OCI-LY3 (cell line): ENCODE data around the gene DEFB110.

Experiments
- EZH2phosphoT487 ChIP-seq: fragments of 200-600 bp; shearing (Covaris generic); IDR thresholded peaks from 2 replicates; pipeline ENCODE4 v1.6.1; 2018; ENCODE audit warnings: antibody characterized with exemption, mixed run types, low read depth
- TF ChIP-seq, protein P1 (sequence below): fragments of 200-600, 300-600 bp; sonication (generic); IDR thresholded peaks from 2 replicates; pipeline ENCODE4 v1.5.1; 2014; ENCODE audit warnings: antibody characterized with exemption, low read length, low read depth

DNA sequence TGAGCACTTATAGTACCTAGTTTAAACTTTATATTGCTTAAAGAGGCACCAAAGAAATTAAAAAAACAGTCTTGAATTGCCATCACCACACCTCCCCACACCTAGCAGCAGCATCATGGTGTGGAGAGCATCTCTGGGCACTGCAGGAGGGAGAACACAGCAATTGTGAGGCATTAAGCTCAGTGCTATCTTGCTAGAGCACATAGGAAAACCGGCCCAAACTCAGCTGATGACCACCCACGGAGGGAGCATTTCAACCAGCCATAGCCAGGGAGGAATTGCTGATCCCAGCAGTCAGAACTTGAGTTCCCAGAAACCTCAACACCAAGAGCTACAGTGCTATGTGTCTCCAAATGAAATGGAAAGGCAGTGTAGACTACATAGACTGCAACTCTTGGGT is 32.9 kb downstream of the DEFB110 start:
- TF ChIP-seq, protein P1, sequence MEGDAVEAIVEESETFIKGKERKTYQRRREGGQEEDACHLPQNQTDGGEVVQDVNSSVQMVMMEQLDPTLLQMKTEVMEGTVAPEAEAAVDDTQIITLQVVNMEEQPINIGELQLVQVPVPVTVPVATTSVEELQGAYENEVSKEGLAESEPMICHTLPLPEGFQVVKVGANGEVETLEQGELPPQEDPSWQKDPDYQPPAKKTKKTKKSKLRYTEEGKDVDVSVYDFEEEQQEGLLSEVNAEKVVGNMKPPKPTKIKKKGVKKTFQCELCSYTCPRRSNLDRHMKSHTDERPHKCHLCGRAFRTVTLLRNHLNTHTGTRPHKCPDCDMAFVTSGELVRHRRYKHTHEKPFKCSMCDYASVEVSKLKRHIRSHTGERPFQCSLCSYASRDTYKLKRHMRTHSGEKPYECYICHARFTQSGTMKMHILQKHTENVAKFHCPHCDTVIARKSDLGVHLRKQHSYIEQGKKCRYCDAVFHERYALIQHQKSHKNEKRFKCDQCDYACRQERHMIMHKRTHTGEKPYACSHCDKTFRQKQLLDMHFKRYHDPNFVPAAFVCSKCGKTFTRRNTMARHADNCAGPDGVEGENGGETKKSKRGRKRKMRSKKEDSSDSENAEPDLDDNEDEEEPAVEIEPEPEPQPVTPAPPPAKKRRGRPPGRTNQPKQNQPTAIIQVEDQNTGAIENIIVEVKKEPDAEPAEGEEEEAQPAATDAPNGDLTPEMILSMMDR = no peak
- TF ChIP-seq EZH2phosphoT487 = no peak
